Measurements from ENCODE around the gene USP54.

DNA sequence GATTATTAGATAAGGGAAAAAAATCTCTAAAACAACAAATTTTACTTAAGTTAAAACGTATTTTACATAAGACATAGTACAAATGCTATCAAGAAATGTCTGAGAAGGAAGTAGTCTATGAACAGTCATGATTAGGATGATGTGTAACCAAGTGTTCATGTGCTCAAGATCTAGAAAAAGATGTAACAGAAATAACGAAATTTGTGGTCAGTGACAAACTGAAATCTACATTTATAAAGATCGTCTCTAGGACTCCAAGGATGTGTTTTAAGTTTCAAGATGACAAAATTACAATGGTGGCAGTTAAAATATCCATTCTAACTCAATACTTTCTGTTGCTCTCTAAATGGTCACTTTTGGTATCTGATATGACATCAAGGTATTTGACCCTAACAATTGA lies 112.5 kb downstream of the USP54 start:
- TF ChIP-seq, protein P1, sequence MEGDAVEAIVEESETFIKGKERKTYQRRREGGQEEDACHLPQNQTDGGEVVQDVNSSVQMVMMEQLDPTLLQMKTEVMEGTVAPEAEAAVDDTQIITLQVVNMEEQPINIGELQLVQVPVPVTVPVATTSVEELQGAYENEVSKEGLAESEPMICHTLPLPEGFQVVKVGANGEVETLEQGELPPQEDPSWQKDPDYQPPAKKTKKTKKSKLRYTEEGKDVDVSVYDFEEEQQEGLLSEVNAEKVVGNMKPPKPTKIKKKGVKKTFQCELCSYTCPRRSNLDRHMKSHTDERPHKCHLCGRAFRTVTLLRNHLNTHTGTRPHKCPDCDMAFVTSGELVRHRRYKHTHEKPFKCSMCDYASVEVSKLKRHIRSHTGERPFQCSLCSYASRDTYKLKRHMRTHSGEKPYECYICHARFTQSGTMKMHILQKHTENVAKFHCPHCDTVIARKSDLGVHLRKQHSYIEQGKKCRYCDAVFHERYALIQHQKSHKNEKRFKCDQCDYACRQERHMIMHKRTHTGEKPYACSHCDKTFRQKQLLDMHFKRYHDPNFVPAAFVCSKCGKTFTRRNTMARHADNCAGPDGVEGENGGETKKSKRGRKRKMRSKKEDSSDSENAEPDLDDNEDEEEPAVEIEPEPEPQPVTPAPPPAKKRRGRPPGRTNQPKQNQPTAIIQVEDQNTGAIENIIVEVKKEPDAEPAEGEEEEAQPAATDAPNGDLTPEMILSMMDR (IDR thresholded peaks at IDR 0.05) = no peak
- no peak for TF ChIP-seq POLR2A (IDR thresholded peaks at IDR 0.05)

All from testis (tissue), 2 donors.